ENCODE data around the gene IRF8. TPM values are rescaled to one million over a fixed set of nuclear protein-coding genes. Genes with fewer than 3 reads are reported as not detected.
"Not testable (repeated sequence)": the region's sequence is repeated elsewhere in the genome, so short reads cannot be mapped to it uniquely, and the experiment has no call there.

The IRF8 gene
- polyA plus RNA-seq, 1 experiment, result not detected

- ChIA-PET CTCF (no interaction called here), POLR2A (interaction anchor here (0.6 kb wide), 1 partner anchor 53 kb away, joined by 6 read pairs; no protein-coding TSS in a partner anchor)
- TF ChIP-seq CTCF (IDR thresholded peaks at IDR 0.05; ENCODE audit: insufficient read depth, low read depth, low read length), result no peak
- no peak for DNase-seq (ENCODE audit: low read depth)
- Histone ChIP-seq H3K27me3 (ENCODE audit: control insufficient read depth, insufficient read depth, low read length) (peaks cover 15% of the 10 kb centered on the region), H3K4me3 (ENCODE audit: low read depth, low read length) (no peak overlapping the region), H3K36me3 (ENCODE audit: control insufficient read depth, insufficient read depth, low read length) (no peaks in the 10 kb centered on the region)
These were observed 29.8 kb upstream of the IRF8 start for GRCh38 chr16:85869206-85869605.

GRCh38 chr16:85869785-85870558 is 29.0 kb upstream of the IRF8 start:
- ChIA-PET POLR2A (no interaction called here), CTCF (no interaction called here)
- no peak overlapping the region for H3K4me3 ChIP-seq (ENCODE audit: low read depth, low read length)
- H3K36me3 ChIP-seq (ENCODE audit: control insufficient read depth, insufficient read depth, low read length), result no peaks in the 10 kb centered on the region
- DNase-seq (ENCODE audit: low read depth), result no peak
- no peak for TF ChIP-seq CTCF (IDR thresholded peaks at IDR 0.05; ENCODE audit: insufficient read depth, low read depth, low read length)
- peaks cover 15% of the 10 kb centered on the region for H3K27me3 ChIP-seq (ENCODE audit: control insufficient read depth, insufficient read depth, low read length)

- ChIA-PET POLR2A (no interaction called here), CTCF (no interaction called here)
- Histone ChIP-seq H3K27me3 (ENCODE audit: control insufficient read depth, insufficient read depth, low read length) (peaks cover 15% of the 10 kb centered on the region), H3K36me3 (ENCODE audit: control insufficient read depth, insufficient read depth, low read length) (no peaks in the 10 kb centered on the region), H3K4me3 (ENCODE audit: low read depth, low read length) (no peak overlapping the region)
- no peak for DNase-seq (ENCODE audit: low read depth)
- TF ChIP-seq CTCF (IDR thresholded peaks at IDR 0.05; ENCODE audit: insufficient read depth, low read depth, low read length), result no peak
These were observed 27.2 kb upstream of the IRF8 start for GRCh38 chr16:85871756-85872155.

- H3K4me3 ChIP-seq (ENCODE audit: low read depth, low read length), result no peak overlapping the region
- ChIA-PET POLR2A (no interaction called here), CTCF (no interaction called here)
- TF ChIP-seq CTCF (IDR thresholded peaks at IDR 0.05; ENCODE audit: insufficient read depth, low read depth, low read length), result no peak
- DNase-seq (ENCODE audit: low read depth), result no peak
- no peaks in the 10 kb centered on the region for H3K36me3 ChIP-seq (ENCODE audit: control insufficient read depth, insufficient read depth, low read length)
- peaks cover 10% of the 10 kb centered on the region for H3K27me3 ChIP-seq (ENCODE audit: control insufficient read depth, insufficient read depth, low read length)
These were observed 26.2 kb upstream of the IRF8 start for GRCh38 chr16:85872734-85873133.

- ChIA-PET CTCF (no interaction called here), POLR2A (no interaction called here)
These were observed 25.8 kb upstream of the IRF8 start for GRCh38 chr16:85873153-85873552.

GRCh38 chr16:85874031-85874430 is 24.9 kb upstream of the IRF8 start:
- POLR2A ChIA-PET; H3K27me3 ChIP-seq (ENCODE audit: control insufficient read depth, insufficient read depth, low read length); H3K36me3 ChIP-seq (ENCODE audit: control insufficient read depth, insufficient read depth, low read length); DNase-seq (ENCODE audit: low read depth); H3K4me3 ChIP-seq (ENCODE audit: low read depth, low read length); CTCF ChIA-PET: not testable (repeated sequence)

More at GRCh38 chr16:85873153-85873552, 25.8 kb upstream of the IRF8 start:
- Histone ChIP-seq H3K4me3 (ENCODE audit: low read depth, low read length) (no peak overlapping the region), H3K27me3 (ENCODE audit: control insufficient read depth, insufficient read depth, low read length) (peaks cover 10% of the 10 kb centered on the region), H3K36me3 (ENCODE audit: control insufficient read depth, insufficient read depth, low read length) (no peaks in the 10 kb centered on the region)
- DNase-seq (ENCODE audit: low read depth), result no peak
- TF ChIP-seq CTCF (IDR thresholded peaks at IDR 0.05; ENCODE audit: insufficient read depth, low read depth, low read length), result no peak
